ENCODE results near the gene RHEB.

Gene RHEB

DNA sequence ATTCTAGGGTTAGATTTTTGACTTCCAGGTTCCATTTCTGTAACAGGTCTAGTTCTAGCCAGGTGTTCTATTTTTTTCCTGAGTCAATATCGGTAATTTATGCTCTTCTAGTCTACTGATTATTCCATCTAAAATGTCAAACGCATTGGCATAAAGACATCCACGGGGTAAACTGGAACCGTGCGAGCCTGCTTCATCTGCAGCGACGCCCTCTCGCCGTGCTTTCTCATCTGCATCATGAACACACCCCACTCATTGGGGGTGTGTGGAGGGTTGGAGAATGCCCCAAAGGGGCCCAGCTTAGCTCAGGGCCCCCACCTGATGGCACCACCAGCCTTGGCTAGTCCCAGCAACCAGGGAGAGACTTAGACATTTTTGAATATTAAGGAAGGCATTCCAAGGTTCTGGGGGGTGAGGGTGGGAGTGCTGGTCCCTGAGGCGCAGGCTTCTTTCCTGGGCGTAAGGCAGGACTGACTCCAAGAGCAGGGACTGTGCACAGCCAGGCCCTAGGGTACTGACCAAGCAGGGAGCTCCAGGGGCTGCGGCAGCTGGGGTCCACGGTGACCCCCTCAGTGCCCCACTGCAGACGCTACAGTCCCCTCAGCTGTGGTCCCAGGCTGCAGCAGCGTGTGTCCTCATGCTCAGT is 66.9 kb downstream of the RHEB start:
- H3K27me3 ChIP-seq (replicated peaks; ENCODE audit: control insufficient read depth, insufficient read depth, low read length, poor library complexity, severe bottlenecking), result no peaks in the 10 kb centered on the region
- no peaks in the 10 kb centered on the region for H3K36me3 ChIP-seq (ENCODE audit: control insufficient read depth, insufficient read depth, low read length)
- no peak for DNase-seq
- no peaks in the 10 kb centered on the region for H3K9me3 ChIP-seq (ENCODE audit: control insufficient read depth, low read length)
- no peaks in the 10 kb centered on the region for H3K4me1 ChIP-seq (ENCODE audit: control insufficient read depth, insufficient read depth, low read length, poor library complexity, severe bottlenecking)
- no peak overlapping the region for H3K4me3 ChIP-seq (ENCODE audit: insufficient read depth, low read depth, low read length, poor library complexity, severe bottlenecking)
- H3K27ac ChIP-seq (ENCODE audit: insufficient read depth, low read length, poor library complexity, severe bottlenecking), result no peak overlapping the region

DNA sequence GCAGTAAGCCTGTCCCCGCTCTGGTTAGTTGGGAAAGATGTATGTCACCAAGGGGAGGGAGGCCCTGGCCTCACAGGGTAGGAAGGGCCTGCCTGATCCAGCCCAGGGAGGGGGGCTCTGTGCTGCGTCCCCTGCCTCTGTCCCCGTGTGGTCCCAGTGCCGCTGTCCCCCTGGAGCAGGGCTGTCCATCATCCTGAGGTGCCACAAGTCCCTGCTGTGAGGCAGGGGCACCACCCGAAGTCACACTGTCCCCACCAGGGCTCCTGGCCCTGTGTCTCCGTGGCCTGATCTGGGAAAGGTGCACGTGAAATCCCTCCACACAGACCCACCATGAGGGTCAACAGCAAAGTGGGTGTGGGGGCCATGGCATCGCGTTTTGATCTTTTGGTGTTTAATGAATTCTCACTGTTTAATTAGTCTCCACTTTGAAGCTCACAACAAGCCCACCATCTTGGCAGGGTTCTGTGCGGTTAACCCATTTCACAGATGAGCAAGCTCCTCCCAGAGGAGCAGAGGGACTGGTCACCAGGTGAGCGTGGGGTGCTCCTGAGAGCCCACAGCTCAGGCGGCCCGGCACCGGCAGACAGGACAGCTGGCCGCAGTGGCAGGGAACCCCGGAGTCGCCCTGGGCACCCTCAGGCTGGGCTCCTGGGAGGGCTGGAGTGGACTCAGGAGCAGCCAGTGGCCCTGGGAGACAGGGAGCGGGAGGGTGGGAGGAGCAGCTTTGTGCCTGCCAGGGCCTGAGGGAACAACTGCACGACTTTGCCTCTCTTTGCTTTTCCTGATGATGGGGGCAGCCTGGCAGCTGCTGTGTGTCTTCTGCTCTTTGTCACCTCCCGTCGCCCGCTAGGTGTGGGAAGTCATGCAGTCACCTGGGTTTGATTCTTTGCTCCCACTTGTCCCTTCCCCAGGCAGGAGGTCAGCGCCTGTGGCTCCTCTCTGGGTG is 67.8 kb downstream of the RHEB start:
- no peak overlapping the region for H3K4me3 ChIP-seq (ENCODE audit: insufficient read depth, low read depth, low read length, poor library complexity, severe bottlenecking)
- H3K36me3 ChIP-seq (ENCODE audit: control insufficient read depth, insufficient read depth, low read length), result no peaks in the 10 kb centered on the region
- no peaks in the 10 kb centered on the region for H3K27me3 ChIP-seq (replicated peaks; ENCODE audit: control insufficient read depth, insufficient read depth, low read length, poor library complexity, severe bottlenecking)
- H3K4me1 ChIP-seq (ENCODE audit: control insufficient read depth, insufficient read depth, low read length, poor library complexity, severe bottlenecking), result peaks cover 2% of the 10 kb centered on the region
- no peaks in the 10 kb centered on the region for H3K9me3 ChIP-seq (ENCODE audit: control insufficient read depth, low read length)
- no peak overlapping the region for H3K27ac ChIP-seq (ENCODE audit: insufficient read depth, low read length, poor library complexity, severe bottlenecking)
- DNase-seq, result no peak

DNA sequence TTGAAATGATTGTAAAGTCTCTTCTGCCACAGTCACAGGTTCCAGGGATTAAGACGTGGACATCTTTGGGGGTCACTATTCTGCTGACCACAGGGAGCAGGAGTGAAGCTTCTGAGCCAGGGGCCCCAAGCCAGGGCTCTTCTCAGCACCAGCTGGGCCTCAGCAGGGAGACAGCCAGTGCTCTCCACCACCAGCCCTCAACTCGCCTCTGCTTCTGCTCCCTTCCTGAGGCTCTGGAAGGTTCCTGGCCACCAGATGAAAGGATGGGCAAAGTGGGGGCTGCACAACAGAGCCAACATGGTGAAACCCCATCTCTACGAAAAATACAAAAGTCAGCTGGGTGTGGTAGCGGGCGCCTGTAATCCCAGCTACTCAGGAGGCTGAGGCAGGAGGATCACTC is 68.5 kb downstream of the RHEB start:
- no peaks in the 10 kb centered on the region for H3K27me3 ChIP-seq (replicated peaks; ENCODE audit: control insufficient read depth, insufficient read depth, low read length, poor library complexity, severe bottlenecking)
- no peak for DNase-seq
- H3K9me3 ChIP-seq (ENCODE audit: control insufficient read depth, low read length), result no peaks in the 10 kb centered on the region
- no peaks in the 10 kb centered on the region for H3K36me3 ChIP-seq (ENCODE audit: control insufficient read depth, insufficient read depth, low read length)
- H3K4me3 ChIP-seq (ENCODE audit: insufficient read depth, low read depth, low read length, poor library complexity, severe bottlenecking), result no peak overlapping the region
- no peak overlapping the region for H3K27ac ChIP-seq (ENCODE audit: insufficient read depth, low read length, poor library complexity, severe bottlenecking)
- peaks cover 2% of the 10 kb centered on the region for H3K4me1 ChIP-seq (ENCODE audit: control insufficient read depth, insufficient read depth, low read length, poor library complexity, severe bottlenecking)

DNA sequence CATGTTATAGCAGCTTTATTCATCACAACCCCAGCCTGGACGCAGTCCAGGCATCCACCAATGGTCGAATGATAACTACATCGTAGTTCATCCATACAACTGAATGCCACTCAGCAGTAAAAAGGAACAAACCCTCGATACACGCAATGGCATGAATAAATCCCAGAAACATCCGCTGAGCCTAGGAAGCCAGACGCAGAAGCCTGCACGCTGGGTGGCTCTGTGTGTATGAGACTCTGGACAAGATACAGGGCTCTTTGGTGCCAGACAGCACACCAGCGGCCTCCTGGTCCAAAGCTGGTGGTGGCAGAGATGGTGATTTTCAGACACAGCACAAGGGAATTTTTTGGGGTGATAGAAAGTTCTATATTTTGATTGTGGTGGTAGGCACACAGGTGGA is 69.7 kb downstream of the RHEB start:
- H3K4me1 ChIP-seq (ENCODE audit: control insufficient read depth, insufficient read depth, low read length, poor library complexity, severe bottlenecking), result peaks cover 2% of the 10 kb centered on the region
- no peaks in the 10 kb centered on the region for H3K27me3 ChIP-seq (replicated peaks; ENCODE audit: control insufficient read depth, insufficient read depth, low read length, poor library complexity, severe bottlenecking)
- no peaks in the 10 kb centered on the region for H3K36me3 ChIP-seq (ENCODE audit: control insufficient read depth, insufficient read depth, low read length)
- no peak for DNase-seq
- H3K4me3 ChIP-seq (ENCODE audit: insufficient read depth, low read depth, low read length, poor library complexity, severe bottlenecking), result no peak overlapping the region
- no peak overlapping the region for H3K27ac ChIP-seq (ENCODE audit: insufficient read depth, low read length, poor library complexity, severe bottlenecking)
- no peaks in the 10 kb centered on the region for H3K9me3 ChIP-seq (ENCODE audit: control insufficient read depth, low read length)

DNA sequence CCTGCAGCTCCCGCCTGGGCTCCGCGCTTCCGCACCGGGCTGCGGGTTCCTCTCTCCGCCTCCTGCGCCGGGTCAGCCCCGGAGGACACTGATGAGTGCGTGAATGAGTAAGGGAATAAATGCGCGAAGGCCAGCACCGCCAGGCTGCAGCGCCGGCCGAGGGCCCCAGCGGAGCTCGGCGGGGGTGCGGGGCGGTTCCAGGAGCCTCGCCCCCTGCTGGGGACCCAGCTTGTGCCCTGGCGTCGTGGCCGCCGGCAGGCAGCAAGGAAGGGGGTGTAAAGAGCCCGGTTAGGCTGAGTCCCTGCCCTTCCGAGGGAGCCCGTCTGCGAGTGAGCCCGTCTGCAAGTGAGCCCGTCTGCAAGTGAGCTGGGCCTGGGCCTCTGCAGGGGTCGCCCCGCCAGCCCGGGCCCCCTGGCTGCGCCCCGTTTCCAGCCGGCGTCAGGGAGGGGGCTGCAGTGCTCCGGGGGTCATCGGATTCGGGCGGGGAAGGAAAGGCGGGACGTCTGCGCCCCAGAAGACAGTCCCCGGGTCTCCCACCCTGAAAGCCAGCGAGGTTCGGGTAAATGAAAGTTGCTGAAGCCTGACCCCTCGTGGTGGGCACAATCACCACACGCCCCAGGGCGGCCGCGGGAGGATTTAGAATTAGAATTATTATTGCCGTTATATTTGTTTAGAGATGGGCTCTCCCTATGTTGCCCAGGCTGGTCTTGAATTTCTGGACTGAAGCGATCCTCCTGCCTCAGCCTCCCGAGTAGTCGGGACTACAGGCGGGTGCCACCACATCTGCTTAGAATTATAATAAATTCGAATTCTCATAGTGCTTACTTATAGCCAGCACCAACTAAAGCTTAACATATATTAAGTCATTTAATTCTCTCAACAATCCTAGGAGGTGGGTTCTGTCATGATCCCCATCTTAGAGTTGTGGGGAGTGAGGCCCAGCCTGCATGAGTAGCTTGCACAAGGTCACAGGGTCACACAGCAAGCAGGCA is 71.1 kb downstream of the RHEB start:
- Histone ChIP-seq H3K27ac (ENCODE audit: insufficient read depth, low read length, poor library complexity, severe bottlenecking) (peak overlapping the region; percentile 56), H3K4me1 (ENCODE audit: control insufficient read depth, insufficient read depth, low read length, poor library complexity, severe bottlenecking) (peaks cover 2% of the 10 kb centered on the region), H3K27me3 (replicated peaks; ENCODE audit: control insufficient read depth, insufficient read depth, low read length, poor library complexity, severe bottlenecking) (no peaks in the 10 kb centered on the region), H3K9me3 (ENCODE audit: control insufficient read depth, low read length) (no peaks in the 10 kb centered on the region), H3K4me3 (ENCODE audit: insufficient read depth, low read depth, low read length, poor library complexity, severe bottlenecking) (peak overlapping the region; percentile 70), H3K36me3 (ENCODE audit: control insufficient read depth, insufficient read depth, low read length) (no peaks in the 10 kb centered on the region)
- DNase-seq, result peak; percentile 56 to 68 (median 67)

DNA sequence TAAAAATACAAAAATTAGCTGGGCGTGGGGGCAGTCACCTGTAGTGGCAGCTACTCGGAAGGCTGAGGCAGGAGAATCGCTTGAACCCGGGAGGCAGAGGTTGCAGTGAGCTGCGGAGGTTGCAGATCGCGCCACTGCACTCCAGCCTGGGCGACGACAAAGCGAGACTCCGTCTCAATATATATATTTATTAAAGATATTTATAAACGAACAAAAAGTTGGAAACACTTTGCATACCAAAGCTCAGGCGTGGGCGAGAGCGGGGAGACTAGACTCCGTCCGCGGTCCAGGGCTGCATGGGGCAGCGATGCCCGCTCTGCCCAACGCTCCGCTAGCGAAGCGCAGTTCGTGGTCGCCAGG is 71.8 kb downstream of the RHEB start:
- peak overlapping the region; percentile 56 for H3K27ac ChIP-seq (ENCODE audit: insufficient read depth, low read length, poor library complexity, severe bottlenecking)
- H3K4me1 ChIP-seq (ENCODE audit: control insufficient read depth, insufficient read depth, low read length, poor library complexity, severe bottlenecking), result peaks cover 2% of the 10 kb centered on the region
- H3K27me3 ChIP-seq (replicated peaks; ENCODE audit: control insufficient read depth, insufficient read depth, low read length, poor library complexity, severe bottlenecking), result no peaks in the 10 kb centered on the region
- DNase-seq, result no peak
- peak overlapping the region; percentile 70 for H3K4me3 ChIP-seq (ENCODE audit: insufficient read depth, low read depth, low read length, poor library complexity, severe bottlenecking)
- no peaks in the 10 kb centered on the region for H3K9me3 ChIP-seq (ENCODE audit: control insufficient read depth, low read length)
- H3K36me3 ChIP-seq (ENCODE audit: control insufficient read depth, insufficient read depth, low read length), result no peaks in the 10 kb centered on the region

DNA sequence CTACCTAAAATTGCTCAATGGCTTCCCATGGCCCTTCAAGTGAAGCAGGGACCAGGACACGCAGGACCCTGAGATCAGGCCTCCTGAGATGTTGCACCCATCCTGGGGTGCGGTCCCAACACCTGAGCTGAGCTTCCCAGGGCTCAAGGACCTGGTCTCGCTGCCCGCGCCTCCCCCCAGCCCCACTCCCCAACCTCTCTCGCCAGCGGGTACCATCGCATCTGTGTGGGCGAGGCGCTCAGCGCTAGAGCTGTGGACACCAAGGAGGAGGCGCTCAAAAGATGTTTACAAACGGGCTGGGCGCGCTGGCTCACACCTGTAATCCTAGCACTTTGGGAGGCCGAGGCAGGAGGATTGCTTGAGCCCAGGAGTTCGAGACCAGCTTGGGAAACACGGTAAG is 72.4 kb downstream of the RHEB start:
- H3K27me3 ChIP-seq (replicated peaks; ENCODE audit: control insufficient read depth, insufficient read depth, low read length, poor library complexity, severe bottlenecking), result no peaks in the 10 kb centered on the region
- DNase-seq, result no peak
- no peak overlapping the region for H3K4me3 ChIP-seq (ENCODE audit: insufficient read depth, low read depth, low read length, poor library complexity, severe bottlenecking)

DNA sequence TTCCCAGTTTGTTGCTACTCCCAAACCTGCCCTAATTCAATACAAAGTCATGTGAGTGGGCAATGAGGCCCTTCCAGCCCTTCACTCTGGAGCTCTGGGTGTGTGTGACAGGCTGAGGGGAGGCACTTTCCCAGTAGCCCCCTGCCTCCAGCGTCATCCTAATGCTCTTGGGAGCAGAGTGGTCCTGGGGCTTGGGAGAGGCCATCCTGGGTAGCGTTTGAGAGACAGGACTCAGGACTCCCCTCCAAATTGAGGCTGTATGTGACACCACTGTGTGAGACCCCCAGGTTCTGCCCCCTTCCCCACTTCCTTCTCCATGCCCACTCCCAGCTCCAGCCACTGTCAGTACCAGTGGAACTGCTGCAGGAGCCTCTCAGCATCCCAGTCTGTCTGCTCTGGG is 73.3 kb downstream of the RHEB start:
- no peaks in the 10 kb centered on the region for H3K27me3 ChIP-seq (replicated peaks; ENCODE audit: control insufficient read depth, insufficient read depth, low read length, poor library complexity, severe bottlenecking)
- no peaks in the 10 kb centered on the region for H3K9me3 ChIP-seq (ENCODE audit: control insufficient read depth, low read length)
- DNase-seq, result no peak
- no peak overlapping the region for H3K4me3 ChIP-seq (ENCODE audit: insufficient read depth, low read depth, low read length, poor library complexity, severe bottlenecking)
- H3K4me1 ChIP-seq (ENCODE audit: control insufficient read depth, insufficient read depth, low read length, poor library complexity, severe bottlenecking), result peaks cover 5% of the 10 kb centered on the region
- no peaks in the 10 kb centered on the region for H3K36me3 ChIP-seq (ENCODE audit: control insufficient read depth, insufficient read depth, low read length)
- H3K27ac ChIP-seq (ENCODE audit: insufficient read depth, low read length, poor library complexity, severe bottlenecking), result no peak overlapping the region

More for the DNA sequence above, 72.4 kb downstream of the RHEB start:
- H3K9me3 ChIP-seq (ENCODE audit: control insufficient read depth, low read length), result no peaks in the 10 kb centered on the region
- no peaks in the 10 kb centered on the region for H3K36me3 ChIP-seq (ENCODE audit: control insufficient read depth, insufficient read depth, low read length)
- H3K4me1 ChIP-seq (ENCODE audit: control insufficient read depth, insufficient read depth, low read length, poor library complexity, severe bottlenecking), result peaks cover 2% of the 10 kb centered on the region
- H3K27ac ChIP-seq (ENCODE audit: insufficient read depth, low read length, poor library complexity, severe bottlenecking), result no peak overlapping the region

DNA sequence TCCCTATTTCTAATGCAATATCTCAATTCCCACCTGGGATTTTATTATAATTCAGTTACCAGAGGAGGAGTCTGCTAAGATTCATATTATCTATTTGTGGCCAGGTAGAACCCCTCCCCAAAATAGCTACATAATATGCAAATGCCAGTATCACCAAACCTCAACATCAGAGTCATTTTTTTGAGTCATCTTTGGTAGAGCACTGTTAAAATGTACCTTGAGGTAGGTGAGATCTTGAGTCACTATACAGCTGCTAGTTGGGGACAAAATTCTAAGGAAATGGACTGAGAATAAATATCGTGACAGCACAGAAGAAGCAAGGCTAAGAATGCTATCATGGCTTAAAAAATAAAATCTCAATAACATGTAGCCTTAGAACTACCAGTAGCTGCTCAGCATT is 75.1 kb downstream of the RHEB start:
- H3K27ac ChIP-seq (ENCODE audit: insufficient read depth, low read length, poor library complexity, severe bottlenecking), result no peak overlapping the region
- no peaks in the 10 kb centered on the region for H3K36me3 ChIP-seq (ENCODE audit: control insufficient read depth, insufficient read depth, low read length)
- peaks cover 22% of the 10 kb centered on the region for H3K4me1 ChIP-seq (ENCODE audit: control insufficient read depth, insufficient read depth, low read length, poor library complexity, severe bottlenecking)
- no peaks in the 10 kb centered on the region for H3K9me3 ChIP-seq (ENCODE audit: control insufficient read depth, low read length)
- DNase-seq, result no peak
- no peaks in the 10 kb centered on the region for H3K27me3 ChIP-seq (replicated peaks; ENCODE audit: control insufficient read depth, insufficient read depth, low read length, poor library complexity, severe bottlenecking)
- H3K4me3 ChIP-seq (ENCODE audit: insufficient read depth, low read depth, low read length, poor library complexity, severe bottlenecking), result no peak overlapping the region
